Stimulated activated CD8-positive, alpha-beta memory T cell treated with anti-CD3 and anti-CD28 coated beads, Interleukin-7, amount 100 ng/mL, for 1 hour (primary cell): ENCODE measurements around the gene PHC3.

Experiments used
- DNase-seq, 2 donors: peaks; one replicate each; pipeline ENCODE4 v3.0.0-alpha.2; 2020; ENCODE audit warnings: low read depth in 2 of 2

PHC3 gene

GRCh38 chr3:170189398-170190256 is 8.1 kb upstream of the PHC3 start:
- no peak for DNase-seq

- no peak for DNase-seq
Observed at GRCh38 chr3:170180079-170180907, 1.2 kb downstream of the PHC3 start.

DNA sequence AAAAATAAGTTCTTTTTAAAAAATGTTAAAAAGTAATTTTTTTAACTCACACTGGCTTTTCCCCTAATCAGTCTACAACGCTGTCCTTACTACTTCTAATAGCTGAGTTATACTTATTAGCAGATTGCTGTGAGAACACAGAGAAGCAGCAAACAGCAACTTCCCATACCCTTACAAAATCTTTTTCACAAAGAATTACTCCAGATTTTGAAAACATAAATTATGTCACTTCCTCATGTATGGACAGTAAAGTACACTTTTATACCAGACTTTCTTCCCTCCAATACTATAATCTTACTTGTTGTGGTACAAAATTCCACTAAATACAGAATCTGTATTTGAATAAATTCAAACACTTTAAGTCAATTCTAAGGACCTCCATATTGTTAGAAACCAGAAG is 2.1 kb downstream of the PHC3 start:
- no peak for DNase-seq

- DNase-seq = no peak
Observed at GRCh38 chr3:170178651-170179050, 2.9 kb downstream of the PHC3 start.

GRCh38 chr3:170171563-170171962 is 10.0 kb downstream of the PHC3 start:
- no peak for DNase-seq

DNA sequence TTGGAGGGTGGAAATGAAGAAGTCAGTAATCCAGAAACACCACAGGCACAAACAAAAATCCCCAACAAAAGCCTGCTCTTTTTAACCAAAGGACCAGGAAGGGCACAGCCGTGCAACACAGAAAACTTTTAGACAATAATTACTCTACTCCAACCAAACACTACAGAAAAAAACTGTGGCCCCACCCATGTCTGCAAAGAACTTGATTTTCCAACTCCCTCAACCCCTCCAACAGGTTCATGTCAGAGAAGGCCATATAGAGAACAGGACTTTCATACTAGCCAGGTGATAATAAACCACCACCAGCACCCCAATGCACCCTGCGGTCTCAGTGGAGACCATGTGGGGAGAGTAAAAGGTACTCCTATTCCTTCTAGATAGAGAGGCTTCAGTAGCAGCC is 16.8 kb downstream of the PHC3 start:
- no peak for DNase-seq

GRCh38 chr3:170163956-170164645 is 17.4 kb downstream of the PHC3 start:
- no peak for DNase-seq

DNA sequence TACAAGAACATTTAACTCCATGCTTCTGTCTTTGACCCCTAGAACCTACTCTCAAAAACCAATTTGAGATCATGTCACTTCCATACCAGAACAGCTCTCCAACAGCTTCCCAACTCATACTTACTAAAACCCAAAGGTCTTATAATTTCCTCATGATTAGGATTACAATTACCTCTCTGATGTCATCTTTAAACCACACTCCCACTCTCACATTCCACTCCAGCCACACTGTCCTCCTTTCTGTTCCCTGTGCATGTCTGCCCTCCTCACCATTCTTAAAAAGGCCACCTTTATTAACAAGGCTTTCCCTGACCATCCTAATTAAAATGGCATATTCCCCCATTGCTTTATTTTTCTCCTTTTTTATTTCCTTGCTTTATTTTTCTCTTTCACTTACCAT is 18.9 kb downstream of the PHC3 start:
- no peak for DNase-seq

GRCh38 chr3:170162052-170162451 is 19.5 kb downstream of the PHC3 start:
- no peak for DNase-seq

DNA sequence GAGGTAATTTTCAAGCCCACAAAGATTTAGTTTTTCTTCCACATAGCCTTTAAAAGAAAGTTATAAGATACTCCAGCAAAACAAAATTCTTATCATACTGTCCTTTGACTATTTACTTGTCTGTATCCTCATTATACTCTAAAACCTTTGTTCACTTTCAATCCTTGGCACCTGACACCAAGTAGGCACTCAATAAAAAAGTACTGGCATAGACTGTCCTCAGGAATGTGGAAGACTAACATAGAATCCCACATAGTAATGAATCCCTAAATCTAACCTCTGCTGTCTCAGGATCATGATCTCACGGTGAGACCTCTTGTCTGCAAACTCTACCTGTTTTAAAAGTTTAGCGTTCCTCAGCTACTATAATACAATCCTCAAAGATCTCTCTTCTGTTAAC is 21.6 kb downstream of the PHC3 start:
- no peak for DNase-seq

DNA sequence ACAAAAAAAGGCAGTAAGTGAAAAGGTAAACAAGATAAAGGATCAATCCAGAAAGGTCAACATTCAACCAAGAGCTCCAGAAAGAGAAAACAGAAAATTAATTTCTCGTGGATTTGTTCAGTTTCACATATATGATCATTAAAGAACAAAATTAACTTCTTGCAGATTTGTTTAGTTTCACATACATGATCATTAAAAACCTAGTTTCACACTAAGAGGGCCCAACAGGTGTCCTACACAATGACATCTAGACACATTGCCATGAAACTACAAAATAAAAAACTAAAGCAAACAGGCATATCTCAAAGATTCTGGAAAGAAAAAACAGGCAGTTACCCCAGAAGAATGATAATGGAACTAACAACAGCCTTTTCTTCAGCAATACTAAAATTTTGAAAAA is 22.1 kb downstream of the PHC3 start:
- DNase-seq = no peak

DNA sequence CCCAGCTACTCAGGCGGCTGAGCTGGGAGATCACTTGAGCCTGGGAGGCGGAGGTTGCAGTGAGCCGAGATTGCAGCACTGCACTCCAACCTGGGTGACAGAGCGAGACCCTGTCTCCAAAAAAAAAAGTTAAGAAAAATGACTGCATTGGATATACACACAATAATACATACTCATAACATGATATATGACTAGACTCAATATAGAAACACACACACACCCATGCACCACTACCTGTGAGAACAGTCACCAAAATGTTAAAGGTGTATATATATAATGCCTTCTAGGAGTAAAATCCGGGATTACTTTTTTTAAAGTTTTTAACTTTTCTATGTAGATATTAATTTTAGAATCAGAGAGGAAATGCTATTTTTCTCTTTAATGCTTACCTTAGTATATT is 25.9 kb downstream of the PHC3 start:
- no peak for DNase-seq

GRCh38 chr3:170154569-170155143 is 26.9 kb downstream of the PHC3 start:
- no peak for DNase-seq

- no peak for DNase-seq
Observed at GRCh38 chr3:170154084-170154483, 27.4 kb downstream of the PHC3 start.

DNA sequence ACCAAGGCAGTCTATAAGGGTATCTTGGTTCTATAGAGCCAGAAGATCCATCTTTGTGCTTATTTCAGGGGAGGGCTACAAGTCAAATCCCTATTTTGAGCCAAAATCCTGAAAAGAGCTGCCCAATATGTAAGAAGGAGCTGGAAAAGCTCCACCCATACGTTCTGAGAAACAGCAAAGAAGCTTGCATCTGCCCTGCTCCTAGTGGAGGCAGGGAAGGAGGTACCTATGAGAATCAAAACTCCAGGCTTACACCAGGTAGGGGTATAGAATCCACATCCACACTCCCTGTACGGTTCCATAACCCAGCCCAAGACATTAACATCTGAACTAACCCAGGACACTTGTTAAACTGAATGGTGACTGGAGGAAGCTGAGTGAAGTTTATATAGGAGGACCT is 30.0 kb downstream of the PHC3 start:
- DNase-seq = no peak

DNA sequence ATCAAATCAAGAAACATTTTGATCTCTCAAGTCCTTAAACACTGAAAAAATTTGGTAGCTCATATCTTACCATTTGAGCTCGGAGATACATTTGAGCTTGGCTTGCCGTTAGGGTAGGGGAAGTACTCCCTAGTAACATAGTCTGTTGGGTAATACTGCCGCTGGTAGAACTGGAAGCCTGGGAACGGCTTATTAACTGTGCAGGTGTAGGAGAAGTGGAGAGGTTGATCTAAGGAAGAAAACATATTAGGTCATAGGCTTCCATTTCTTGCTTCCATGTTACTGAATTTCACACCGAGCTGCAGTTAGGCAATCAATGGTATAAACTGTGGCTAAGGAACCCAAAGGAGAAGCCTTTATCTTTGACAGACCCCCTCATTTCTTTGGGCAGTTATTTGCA is 32.5 kb downstream of the PHC3 start:
- DNase-seq = no peak

- DNase-seq = no peak
Observed at GRCh38 chr3:170145278-170145677, 36.3 kb downstream of the PHC3 start.

- DNase-seq = no peak
Observed at GRCh38 chr3:170144437-170144843, 37.1 kb downstream of the PHC3 start.

DNA sequence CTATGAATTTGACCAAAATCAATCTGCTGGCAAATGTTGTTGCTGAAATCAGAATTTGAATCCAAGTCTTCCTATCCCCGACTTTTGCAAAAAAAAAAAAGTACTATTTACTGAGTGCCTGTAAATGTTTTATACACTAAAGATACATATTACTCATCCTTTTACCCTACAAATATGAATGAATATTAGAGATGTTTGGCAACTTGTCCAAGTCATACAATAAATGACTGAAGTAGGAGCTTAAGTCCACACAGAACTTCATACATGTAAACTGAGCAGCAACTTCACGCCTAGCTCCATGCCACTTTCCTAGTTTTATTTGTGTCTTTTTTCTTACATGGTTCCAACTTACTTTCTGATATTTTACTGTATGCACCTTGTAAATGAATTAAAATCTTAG is 39.2 kb downstream of the PHC3 start:
- no peak for DNase-seq

DNA sequence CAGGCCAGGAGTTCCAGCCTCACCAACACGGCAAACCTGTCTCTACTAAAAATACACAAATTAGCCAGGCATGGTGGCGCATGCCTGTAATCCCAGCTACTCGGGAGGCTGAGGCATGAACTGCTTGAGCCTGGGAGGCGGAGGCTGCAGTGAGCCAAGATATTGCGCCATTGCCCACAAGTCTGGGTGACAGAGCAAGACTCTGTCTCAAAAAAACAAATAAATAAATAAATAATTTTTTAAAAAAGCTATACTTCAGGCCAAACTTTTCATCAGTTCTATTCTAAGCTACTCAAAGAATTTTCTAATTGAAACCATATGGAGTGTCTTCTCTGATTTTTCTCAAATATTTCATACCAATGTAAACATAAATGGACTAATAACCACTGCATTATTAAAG is 43.5 kb downstream of the PHC3 start:
- no peak for DNase-seq

- DNase-seq = no peak
Observed at GRCh38 chr3:170132335-170132734, 49.2 kb downstream of the PHC3 start.

DNA sequence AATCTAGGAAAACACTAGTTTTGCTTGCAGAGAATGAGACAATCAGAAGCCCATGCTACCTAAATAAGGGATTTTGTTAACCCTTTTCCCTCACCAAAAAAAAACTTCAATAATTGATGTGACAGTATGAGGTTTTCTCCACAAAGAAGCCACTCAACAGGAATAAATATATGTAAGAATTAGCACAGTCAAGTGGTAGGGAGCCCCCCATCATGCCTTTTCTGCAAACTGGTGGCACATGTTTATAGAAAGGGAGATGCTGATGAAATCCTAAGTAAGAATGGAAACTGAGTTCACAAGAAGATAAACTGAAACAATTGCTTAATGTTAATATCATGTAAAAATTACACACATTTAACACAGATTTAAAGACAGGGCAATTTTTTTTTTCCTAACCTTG is 51.0 kb downstream of the PHC3 start:
- no peak for DNase-seq
